Panc1 (cell line): Measurements from ENCODE around the gene FSHR. TPM values are rescaled to one million over a fixed set of nuclear protein-coding genes. Genes with fewer than 3 reads are reported as not detected.

Experiments used
- ATAC-seq: fragments of 200-7000 bp; cut with Tn5 transposase; 2 replicates; pipeline ENCODE4 v1.9.1; 2020; ENCODE audit warnings: mild to moderate bottlenecking, moderate library complexity
- BruUV-seq: library from RNA; stranded (reverse); fragments of 400-500 nt; replicated peaks from 2 replicates; lab custom pipeline; 2021; lab: Mats Ljungman, UMichigan
- CTCF ChIA-PET: fragments of 300-600 bp; sonication (Branson Sonifier 250); formaldehyde crosslinking; loops from one replicate; lab custom pipeline; 2022; ENCODE audit warnings: antibody characterized with exemption; lab: Charles Lee
- POLR2A ChIA-PET: fragments of 300-600 bp; sonication (Branson Sonifier 250); formaldehyde crosslinking; loops from one replicate; lab custom pipeline; 2022; ENCODE audit warnings: antibody characterized with exemption; lab: Charles Lee
- DNase-seq: peaks from one replicate; pipeline ENCODE4 v3.0.0-alpha.2; 2010; ENCODE audit warnings: low read depth, low spot score
- H3K27ac ChIP-seq: 2 replicates; pipeline ENCODE4 v1.5.1; 2011; ENCODE audit warnings: mild to moderate bottlenecking, low read length, inconsistent platforms
- H3K27me3 ChIP-seq: fragments of 200-500 bp; sonication (Bioruptor generic); 2 replicates; pipeline ENCODE4 v1.6.0; 2014; ENCODE audit warnings: low read length, inconsistent platforms; ENCODE audit not compliant: control insufficient read depth, insufficient read depth
- H3K36me3 ChIP-seq: fragments of 200-500 bp; sonication (Bioruptor generic); 2 replicates; pipeline ENCODE4 v1.5.1; 2014; ENCODE audit warnings: inconsistent platforms, mild to moderate bottlenecking, low read length, moderate library complexity; ENCODE audit not compliant: control insufficient read depth, insufficient read depth
- H3K4me1 ChIP-seq: 2 replicates; pipeline ENCODE4 v1.5.1; 2011; ENCODE audit warnings: inconsistent platforms, mild to moderate bottlenecking, low read length, moderate library complexity; ENCODE audit not compliant: control insufficient read depth, insufficient read depth
- H3K4me3 ChIP-seq, 2 experiments: 2 replicates each; pipeline ENCODE4 v1.5.1; 2011 to 2012; ENCODE audit warnings: low read depth in 2 of 2, low read length in 2 of 2, mild to moderate bottlenecking in 2 of 2, inconsistent platforms in 1 of 2, moderate library complexity in 1 of 2
- H3K9me3 ChIP-seq: fragments of 200-500 bp; sonication (Bioruptor generic); 2 replicates; pipeline ENCODE4 v1.5.1; 2014; ENCODE audit warnings: low read depth, mild to moderate bottlenecking, inconsistent platforms, low read length, moderate library complexity; ENCODE audit not compliant: control insufficient read depth, insufficient read depth
- CTCF ChIP-seq: fragments of 450-650 bp; IDR thresholded peaks from 2 replicates; pipeline ENCODE4 v1.5.1; 2017; ENCODE audit warnings: mild to moderate bottlenecking
- POLR2AphosphoS5 ChIP-seq: IDR thresholded peaks from 2 replicates; pipeline ENCODE4 v1.6.1; 2012; ENCODE audit warnings: mild to moderate bottlenecking, low read depth, low read length, moderate library complexity
- REST ChIP-seq, 2 experiments: IDR thresholded peaks; 2 replicates each; pipeline ENCODE4 v1.6.1; 2011 to 2012; ENCODE audit warnings: low read depth in 2 of 2, control low read depth in 1 of 2, low read length in 1 of 2, mild to moderate bottlenecking in 1 of 2, moderate library complexity in 1 of 2; ENCODE audit not compliant: insufficient read depth in 1 of 2
- SIN3A ChIP-seq: IDR thresholded peaks from 2 replicates; pipeline ENCODE4 v1.6.1; 2012; ENCODE audit warnings: low read depth, mild to moderate bottlenecking, low read length, moderate library complexity, borderline replicate concordance; ENCODE audit not compliant: insufficient read depth
- TCF7L2 ChIP-seq: IDR thresholded peaks from 2 replicates; pipeline ENCODE4 v1.6.1; 2011; ENCODE audit warnings: mild to moderate bottlenecking, low read depth, low read length, inconsistent platforms
- in situ Hi-C: cut with HindIII; loops from 2 replicates; pipeline ENCODE4 v1.10.0; 2016; ENCODE audit warnings: low sequenced_read_pairs, low pct_unique_long_range_greater_than_20kb
- intact Hi-C: fragments of 100-400 bp; cut with micrococcal nuclease; formaldehyde crosslinking; loops from one replicate; pipeline ENCODE4 v1.10.0; 2022; ENCODE audit not compliant: unreplicated experiment
- total RNA-seq: library from RNA; stranded (reverse); gene quantifications from one replicate; pipeline ENCODE4 v1.2.1, GENCODE V29; 2021; ENCODE audit not compliant: unreplicated experiment

The FSHR gene
- total RNA-seq, 1 experiment from 2014 or later = not detected

- in situ Hi-C loops = no loop called here
- TF ChIP-seq POLR2AphosphoS5 (no peak), SIN3A (no peak), REST (IDR thresholded peaks at IDR 0.05; ENCODE audit: insufficient read depth in 1 of 2, low read depth in 2 of 2, low read length in 1 of 2) (no peak), TCF7L2 (no peak), CTCF (no peak)
- CTCF ChIA-PET = no interaction called here
Observed at GRCh38 chr2:48983551-48983950, 170.8 kb downstream of the FSHR start.

GRCh38 chr2:48982887-48983435 lies 171.4 kb downstream of the FSHR start:
- no peaks in the 10 kb centered on the region for H3K9me3 ChIP-seq
- no peak for ATAC-seq
- ChIA-PET POLR2A (no interaction called here), CTCF (no interaction called here)
- no peak for DNase-seq
- TF ChIP-seq CTCF (no peak), TCF7L2 (no peak), POLR2AphosphoS5 (no peak), SIN3A (no peak), REST (IDR thresholded peaks at IDR 0.05; ENCODE audit: insufficient read depth in 1 of 2, low read depth in 2 of 2, low read length in 1 of 2) (no peak)
- intact Hi-C loops (no loop called here), in situ Hi-C loops (no loop called here)
- H3K4me3 ChIP-seq = no peak overlapping the region
- no peaks in the 10 kb centered on the region for H3K27me3 ChIP-seq
- no peaks in the 10 kb centered on the region for H3K36me3 ChIP-seq
- H3K27ac ChIP-seq = no peak overlapping the region
- no peaks in the 10 kb centered on the region for H3K4me1 ChIP-seq
- BruUV-seq = no TSS peak

More at GRCh38 chr2:48983551-48983950, 170.8 kb downstream of the FSHR start:
- BruUV-seq = no TSS peak
- intact Hi-C loops = no loop called here
- H3K4me3 ChIP-seq = no peak overlapping the region
- ATAC-seq (no peak), DNase-seq (no peak)
- H3K27me3 ChIP-seq = no peaks in the 10 kb centered on the region
- no peaks in the 10 kb centered on the region for H3K9me3 ChIP-seq
- no peaks in the 10 kb centered on the region for H3K4me1 ChIP-seq
- no peak overlapping the region for H3K27ac ChIP-seq
- H3K36me3 ChIP-seq = no peaks in the 10 kb centered on the region
- POLR2A ChIA-PET = no interaction called here
